CD14-positive monocyte (primary cell): ENCODE results near the gene SMPD3. TPM values are rescaled to one million over a fixed set of nuclear protein-coding genes. Genes with fewer than 3 reads are reported as not detected.

Experiments used
- DNase-seq, 3 donors: peaks; one replicate each; pipeline ENCODE4 v3.0.0-alpha.2; 2011 to 2022
- H2AFZ ChIP-seq: 2 replicates; pipeline ENCODE4 v1.6.0; 2012; ENCODE audit warnings: mild to moderate bottlenecking, low read depth, low read length, inconsistent platforms; ENCODE audit not compliant: insufficient read depth, poor library complexity, severe bottlenecking
- H3K27ac ChIP-seq, 2 donors: 1 replicate in 1 of 2; 2 replicates in 1 of 2; pipeline ENCODE4 v1.5.1; 2012 to 2013; ENCODE audit warnings: low read length in 2 of 2, control low read depth in 1 of 2, inconsistent platforms in 1 of 2, low read depth in 1 of 2, mild to moderate bottlenecking in 1 of 2
- H3K27me3 ChIP-seq, 2 donors: one replicate each; pipeline versions ENCODE4 v1.6.0 to v1.6.1; 2011 to 2013; ENCODE audit warnings: low read length in 2 of 2; ENCODE audit not compliant: control insufficient read depth in 2 of 2, insufficient read depth in 2 of 2
- H3K36me3 ChIP-seq, 2 donors: replicated peaks in 1 of 2; 1 replicate in 1 of 2; 2 replicates in 1 of 2; pipeline versions ENCODE4 v1.5.1 to v1.6.1; 2012 to 2013; ENCODE audit warnings: low read length in 2 of 2, control low read depth in 1 of 2, inconsistent platforms in 1 of 2, mild to moderate bottlenecking in 1 of 2; ENCODE audit not compliant: insufficient read depth in 2 of 2, control insufficient read depth in 1 of 2
- H3K4me1 ChIP-seq, 2 donors: 1 replicate in 1 of 2; 2 replicates in 1 of 2; pipeline versions ENCODE4 v1.5.1 to v1.6.1; 2012 to 2013; ENCODE audit warnings: low read length in 2 of 2, control low read depth in 1 of 2, inconsistent platforms in 1 of 2, mild to moderate bottlenecking in 1 of 2, moderate library complexity in 1 of 2; ENCODE audit not compliant: insufficient read depth in 2 of 2, control insufficient read depth in 1 of 2
- H3K4me2 ChIP-seq: replicated peaks from 2 replicates; pipeline ENCODE3; 2012; ENCODE audit warnings: low read length, moderate library complexity, mild to moderate bottlenecking; ENCODE audit not compliant: poor library complexity, severe bottlenecking; ENCODE audit errors: extremely low read depth
- H3K4me3 ChIP-seq, 3 experiments: fragments of 200-600 bp in 1 of 3; sonication (generic) in 1 of 3; replicated peaks in 1 of 3; 1 replicate in 2 of 3; 2 replicates in 1 of 3; pipeline ENCODE4 v1.5.1; 2011 to 2013; ENCODE audit warnings: low read length in 3 of 3, mild to moderate bottlenecking in 3 of 3, control low read depth in 2 of 3, low read depth in 2 of 3, inconsistent platforms in 1 of 3, moderate library complexity in 1 of 3
- H3K79me2 ChIP-seq: 2 replicates; pipeline ENCODE4 v1.6.0; 2012; ENCODE audit warnings: mild to moderate bottlenecking, control low read depth, inconsistent platforms, low read length, moderate library complexity; ENCODE audit not compliant: insufficient read depth
- H3K9ac ChIP-seq: 2 replicates; pipeline ENCODE4 v1.6.0; 2017; ENCODE audit warnings: low read length, mild to moderate bottlenecking; ENCODE audit not compliant: insufficient read depth, poor library complexity, severe bottlenecking
- H3K9me3 ChIP-seq, 2 donors: replicated peaks in 1 of 2; 1 replicate in 1 of 2; 2 replicates in 1 of 2; pipeline versions ENCODE4 v1.5.1 to v1.6.1; 2012 to 2013; ENCODE audit warnings: low read length in 2 of 2, control low read depth in 1 of 2; ENCODE audit not compliant: control insufficient read depth in 1 of 2, insufficient read depth in 1 of 2
- H4K20me1 ChIP-seq: 2 replicates; pipeline ENCODE4 v1.6.0; 2012; ENCODE audit warnings: mild to moderate bottlenecking, low read length, control low read depth, moderate library complexity; ENCODE audit not compliant: insufficient read depth
- H3K27ac Mint-ChIP-seq, 7 donors: one replicate each; pipeline ENCODE4 v1.8.0; 2020; ENCODE audit warnings: mild to moderate bottlenecking in 7 of 7, mixed read lengths in 7 of 7, moderate library complexity in 6 of 7, inconsistent platforms in 2 of 7
- H3K27me3 Mint-ChIP-seq, 3 donors: one replicate each; pipeline ENCODE4 v1.8.0; 2021 to 2022; ENCODE audit warnings: low read depth in 3 of 3, mild to moderate bottlenecking in 3 of 3, mixed read lengths in 3 of 3, moderate library complexity in 3 of 3, inconsistent platforms in 1 of 3
- H3K36me3 Mint-ChIP-seq, 2 donors: one replicate each; pipeline ENCODE4 v1.8.0; 2020; ENCODE audit warnings: mixed read lengths in 2 of 2, inconsistent platforms in 1 of 2, mild to moderate bottlenecking in 1 of 2
- H3K4me1 Mint-ChIP-seq: one replicate; pipeline ENCODE4 v1.8.0; 2020; ENCODE audit warnings: mild to moderate bottlenecking, mixed read lengths
- H3K4me3 Mint-ChIP-seq, 2 donors: one replicate each; pipeline ENCODE4 v1.8.0; 2020; ENCODE audit warnings: mild to moderate bottlenecking in 2 of 2, mixed read lengths in 2 of 2, moderate library complexity in 1 of 2
- H3K9me3 Mint-ChIP-seq, 7 donors: one replicate each; pipeline ENCODE4 v1.8.0; 2020 to 2022; ENCODE audit warnings: mixed read lengths in 7 of 7, mild to moderate bottlenecking in 6 of 7, moderate library complexity in 6 of 7, inconsistent platforms in 2 of 7
- WGBS: methylation state at CpG from one replicate; pipeline ENCODE4 v1.1.5; 2013; ENCODE audit warnings: missing lambda C conversion rate; ENCODE audit not compliant: insufficient coverage; 5-methylcytosine and 5-hydroxymethylcytosine counted together
- intact Hi-C, 2 donors: fragments of 100-400 bp; cut with micrococcal nuclease; formaldehyde crosslinking; loops; one replicate each; pipeline versions ENCODE4 v1.15.0 to v1.15.1; 2023
- polyA plus RNA-seq, 3 donors: library from polyadenylated mRNA; depleted of rRNA in 1 of 3; unstranded in 2 of 3; stranded (reverse) in 1 of 3; fragments of 300-500 nt in 2 of 3; fragments of >200 nt in 1 of 3; fragmentation: Illumina TruSeq in 2 of 3; gene quantifications; 1 replicate in 2 of 3; 2 replicates in 1 of 3; pipeline ENCODE4 v1.2.3, GENCODE V29; 2012 to 2021
- TF ChIP-seq, protein P1 (sequence below): fragments of 200-600 bp; IDR thresholded peaks from one replicate; pipeline ENCODE4 v1.8.0; 2022; ENCODE audit warnings: antibody characterized with exemption, mild to moderate bottlenecking

SMPD3 gene
- polyA plus RNA-seq, 3 donors = 0.40 to 1.1 (median 0.51) TPM

DNA sequence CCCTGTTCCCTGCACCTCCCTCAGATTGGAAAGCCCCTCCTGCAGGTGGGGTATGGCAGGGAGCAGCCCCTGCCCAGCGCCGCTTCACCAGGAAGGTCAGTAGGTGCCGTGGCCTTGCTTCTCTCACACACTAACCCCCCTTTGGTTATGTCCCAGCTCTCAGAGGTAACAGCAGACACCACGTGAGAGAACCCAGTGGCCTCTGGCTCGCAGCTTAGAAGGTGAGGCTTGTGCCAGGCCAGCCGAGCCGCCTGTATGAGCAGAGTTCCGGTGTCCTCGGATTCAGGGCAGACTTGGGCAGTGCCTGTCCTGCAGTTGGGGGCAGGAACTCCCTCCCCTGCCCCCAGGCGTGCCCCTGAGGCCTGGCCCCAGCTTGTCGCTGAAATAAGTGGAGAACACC lies 90.4 kb downstream of the SMPD3 start:
- TF ChIP-seq, protein P1, sequence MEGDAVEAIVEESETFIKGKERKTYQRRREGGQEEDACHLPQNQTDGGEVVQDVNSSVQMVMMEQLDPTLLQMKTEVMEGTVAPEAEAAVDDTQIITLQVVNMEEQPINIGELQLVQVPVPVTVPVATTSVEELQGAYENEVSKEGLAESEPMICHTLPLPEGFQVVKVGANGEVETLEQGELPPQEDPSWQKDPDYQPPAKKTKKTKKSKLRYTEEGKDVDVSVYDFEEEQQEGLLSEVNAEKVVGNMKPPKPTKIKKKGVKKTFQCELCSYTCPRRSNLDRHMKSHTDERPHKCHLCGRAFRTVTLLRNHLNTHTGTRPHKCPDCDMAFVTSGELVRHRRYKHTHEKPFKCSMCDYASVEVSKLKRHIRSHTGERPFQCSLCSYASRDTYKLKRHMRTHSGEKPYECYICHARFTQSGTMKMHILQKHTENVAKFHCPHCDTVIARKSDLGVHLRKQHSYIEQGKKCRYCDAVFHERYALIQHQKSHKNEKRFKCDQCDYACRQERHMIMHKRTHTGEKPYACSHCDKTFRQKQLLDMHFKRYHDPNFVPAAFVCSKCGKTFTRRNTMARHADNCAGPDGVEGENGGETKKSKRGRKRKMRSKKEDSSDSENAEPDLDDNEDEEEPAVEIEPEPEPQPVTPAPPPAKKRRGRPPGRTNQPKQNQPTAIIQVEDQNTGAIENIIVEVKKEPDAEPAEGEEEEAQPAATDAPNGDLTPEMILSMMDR = no peak
- peaks cover 6 to 25% (median 10%) of the 10 kb centered on the region in 3 donors for H3K27me3 Mint-ChIP-seq
- Histone ChIP-seq H3K4me3 (no peak overlapping the region), H3K4me1 (peaks cover 18 to 20% of the 10 kb centered on the region in 2 donors), H3K9me3 (no peaks in the 10 kb centered on the region), H3K9ac (no peak overlapping the region), H3K27me3 (no peaks in the 10 kb centered on the region), H3K27ac (no peak overlapping the region), H3K4me2 (no peak overlapping the region), H4K20me1 (no peaks in the 10 kb centered on the region), H2AFZ (no peak overlapping the region), H3K79me2 (no peaks in the 10 kb centered on the region), H3K36me3 (peaks cover 30 to 42% of the 10 kb centered on the region in 2 donors)
- DNase-seq = no peak
- intact Hi-C loops = no loop called here
- H3K4me1 Mint-ChIP-seq = peaks cover 24% of the 10 kb centered on the region
- no peak overlapping the region for H3K27ac Mint-ChIP-seq
- no peaks in the 10 kb centered on the region for H3K9me3 Mint-ChIP-seq
- WGBS = 87% methylated on average over 10 of the region's 11 CpGs
- H3K36me3 Mint-ChIP-seq = peaks cover 50 to 55% of the 10 kb centered on the region in 2 donors
- H3K4me3 Mint-ChIP-seq = no peak overlapping the region

DNA sequence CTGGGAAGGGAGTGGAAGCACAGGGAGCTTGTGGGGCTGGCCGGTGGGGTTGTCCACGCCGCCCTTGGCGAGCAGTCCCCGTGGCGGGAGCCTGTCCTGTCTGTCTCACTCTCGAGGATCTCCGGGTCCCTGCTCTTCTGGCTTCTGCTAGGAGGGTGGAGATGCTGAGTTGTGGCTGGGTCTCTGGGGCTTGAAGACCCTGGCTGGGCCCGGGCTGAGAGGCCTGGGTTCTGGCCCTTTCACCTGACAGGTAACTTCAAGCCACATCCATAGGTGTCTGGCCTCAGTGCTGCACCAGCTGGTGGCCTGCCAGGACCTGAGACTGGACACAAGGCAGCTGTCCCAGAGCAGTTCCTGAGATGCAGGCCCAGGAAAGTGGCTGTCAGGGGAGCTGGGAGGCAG lies 90.8 kb downstream of the SMPD3 start:
- 92% methylated on average over 8 of the region's 9 CpGs for WGBS
- intact Hi-C loops = no loop called here

More for the DNA sequence above, 90.8 kb downstream of the SMPD3 start:
- no peak overlapping the region for H3K4me2 ChIP-seq
- no peak overlapping the region for H3K27ac ChIP-seq
- H3K9ac ChIP-seq = no peak overlapping the region
- H3K4me1 ChIP-seq = peaks cover 18 to 20% of the 10 kb centered on the region in 2 donors
- H4K20me1 ChIP-seq = no peaks in the 10 kb centered on the region
- Mint-ChIP-seq H3K9me3 (no peaks in the 10 kb centered on the region), H3K27me3 (peaks cover 6 to 25% (median 12%) of the 10 kb centered on the region in 3 donors), H3K4me3 (no peak overlapping the region), H3K36me3 (peaks cover 54 to 59% of the 10 kb centered on the region in 2 donors), H3K4me1 (peaks cover 24% of the 10 kb centered on the region), H3K27ac (no peak overlapping the region)
- H3K79me2 ChIP-seq = no peaks in the 10 kb centered on the region
- no peak overlapping the region for H3K4me3 ChIP-seq
- H3K27me3 ChIP-seq = no peaks in the 10 kb centered on the region
- no peak overlapping the region for H2AFZ ChIP-seq
- TF ChIP-seq, protein P1 = no peak
- DNase-seq = no peak
- peaks cover 34 to 46% of the 10 kb centered on the region in 2 donors for H3K36me3 ChIP-seq
- H3K9me3 ChIP-seq = no peaks in the 10 kb centered on the region
